K562 treated with DMSO at 1 percent for 12 hours (cell line): ENCODE results near the gene TMC5. TPM values are rescaled to one million over a fixed set of nuclear protein-coding genes. Genes with fewer than 3 reads are reported as not detected.

ENCODE experiments used
- total RNA-seq: library from RNA; unstranded; fragments of 300-600 nt; gene quantifications from 2 replicates; pipeline ENCODE4 v1.2.3, GENCODE V29; 2022; ENCODE audit not compliant: insufficient read depth

Gene TMC5
- total RNA-seq, result 0.48 and 1.1 TPM in 2 replicates

GRCh38 chr16:19417640-19418039, at the start of gene TMC5:
Gene TMC5, plus strand, starts transcription at chr16:19417883. Its CDS starts 22,156 bp downstream, at chr16:19440039.

GRCh38 chr16:19521471-19522396, 104.1 kb downstream of the TMC5 start, which contains the start of gene GDE1:
Gene GDE1, minus strand, starts transcription at chr16:19522098. Its CDS starts 134 bp downstream, at chr16:19521964.

GRCh38 chr16:19523559-19524355, 106.1 kb downstream of the TMC5 start, which contains the start of gene CCP110:
Gene CCP110, plus strand, starts transcription at chr16:19523942. Its CDS starts 3,940 bp downstream, at chr16:19527882.

Other genes starting within 250 kb of the TMC5 start
- 0.25 TPM in 1 of 2 replicates, not detected in the other for gene SYT17, start 249.6 kb upstream of the TMC5 start, total RNA-seq
- not detected in 2 replicates for gene CLEC19A, start 132.2 kb upstream of the TMC5 start, total RNA-seq
- gene GDE1, start 104.2 kb downstream of the TMC5 start, total RNA-seq, result 39.1 and 78.9 TPM in 2 replicates
- gene CCP110, start 106.1 kb downstream of the TMC5 start, total RNA-seq, result 1.9 and 12.3 TPM in 2 replicates
- 9.9 and 20.4 TPM in 2 replicates for gene VPS35L, start 137.8 kb downstream of the TMC5 start, total RNA-seq